IPS-18c (cell line): ENCODE results near the gene SCN7A.
"Not testable (repeated sequence)": the region's sequence is repeated elsewhere in the genome, so short reads cannot be mapped to it uniquely, and the experiment has no call there.

Experiments
- H3K4me3 ChIP-seq: 2 replicates; pipeline ENCODE4 v1.7.0; 2013; ENCODE audit warnings: low read depth, mild to moderate bottlenecking, low read length, moderate library complexity; ENCODE audit not compliant: insufficient read depth
- H3K9me3 ChIP-seq: one replicate; pipeline ENCODE4 v1.6.1; 2013; ENCODE audit warnings: mild to moderate bottlenecking, low read length, moderate library complexity; ENCODE audit not compliant: control insufficient read depth, insufficient read depth

Gene SCN7A

GRCh38 chr2:166417669-166418068 is 76.4 kb downstream of the SCN7A start:
- Histone ChIP-seq H3K4me3 (no peak overlapping the region), H3K9me3 (no peaks in the 10 kb centered on the region)

DNA sequence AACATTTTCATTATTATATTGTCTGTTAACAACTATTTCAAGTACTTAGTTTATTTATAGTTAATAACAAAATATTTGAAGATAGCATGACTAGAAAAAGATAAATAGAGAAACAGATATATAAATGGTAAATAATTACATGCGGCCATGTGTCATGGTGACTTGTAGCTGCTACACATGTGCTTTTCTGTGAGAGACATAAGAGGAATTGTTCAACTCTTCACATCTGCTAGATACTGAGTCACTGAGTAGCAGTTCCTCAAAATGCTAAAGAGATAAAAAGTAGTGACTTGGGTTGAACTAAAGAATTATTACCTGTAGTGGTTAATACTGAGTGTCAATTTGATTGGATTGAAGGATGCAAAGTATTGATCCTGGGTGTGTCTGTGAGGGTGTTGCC is 80.8 kb downstream of the SCN7A start:
- no peak overlapping the region for H3K4me3 ChIP-seq
- no peaks in the 10 kb centered on the region for H3K9me3 ChIP-seq

DNA sequence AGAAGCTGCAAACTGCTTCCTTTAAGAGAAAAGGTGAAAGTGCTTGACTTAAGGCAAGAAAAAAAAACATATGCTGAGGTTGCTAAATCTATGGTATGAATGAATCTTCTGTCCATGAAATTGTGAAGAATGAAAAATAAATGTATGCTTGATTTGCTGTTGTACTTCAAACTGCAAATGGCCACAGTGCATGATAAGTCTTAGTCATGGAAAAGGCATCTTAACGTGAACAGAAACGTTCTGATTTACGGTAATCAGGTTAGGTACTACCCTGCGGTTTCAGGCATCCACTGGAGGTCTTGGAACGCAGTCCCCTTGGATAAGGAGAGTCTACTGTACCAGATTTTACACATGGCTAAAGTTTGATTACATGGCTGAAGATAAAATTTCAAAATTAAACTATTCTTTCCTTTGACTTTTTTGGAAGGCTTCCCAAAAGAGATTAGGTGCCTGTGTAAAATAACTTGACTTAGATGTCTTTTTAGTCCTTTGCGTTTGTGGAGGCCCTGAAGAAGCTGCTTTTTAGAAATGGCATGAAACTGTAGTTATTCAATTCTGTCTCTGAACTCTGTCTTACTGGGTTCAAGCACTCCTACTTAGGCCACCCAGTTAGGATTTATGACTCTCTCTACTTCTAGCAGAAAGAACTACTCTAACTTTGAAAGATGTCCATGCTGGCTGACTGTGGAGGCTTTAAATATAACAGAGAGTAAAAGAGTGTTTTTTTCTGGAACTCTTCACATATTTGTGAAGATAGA is 82.4 kb downstream of the SCN7A start:
- Histone ChIP-seq H3K9me3 (no peaks in the 10 kb centered on the region), H3K4me3 (no peak overlapping the region)

DNA sequence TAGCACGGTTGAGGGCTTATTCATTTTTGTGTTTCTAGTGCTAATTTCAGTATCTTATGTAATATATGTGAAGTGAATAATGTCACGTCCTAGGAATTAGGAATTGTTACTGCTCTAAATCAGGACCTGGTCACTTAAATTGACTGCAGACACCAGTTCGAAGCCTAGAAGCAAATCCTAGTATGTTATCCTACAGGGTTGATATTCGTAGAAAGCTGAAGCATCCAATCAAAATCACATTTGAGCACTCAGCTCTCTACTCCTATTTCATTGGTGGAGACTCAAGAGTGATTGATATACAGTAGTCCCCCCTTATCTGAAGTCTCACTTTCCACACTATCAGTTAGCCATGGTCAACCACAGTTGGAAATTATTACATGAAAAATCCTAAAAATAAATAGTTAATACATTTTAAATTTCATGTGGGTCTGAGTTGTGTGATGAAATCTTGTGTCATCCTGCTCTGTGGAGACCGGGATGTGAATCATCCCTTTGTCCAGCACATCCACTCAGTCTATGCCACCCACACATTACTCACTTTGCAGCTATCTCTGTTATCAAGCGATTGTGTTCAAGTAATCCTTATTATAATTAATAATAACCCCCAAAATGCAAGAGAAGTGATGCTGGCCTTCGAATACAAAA is 83.1 kb downstream of the SCN7A start:
- H3K4me3 ChIP-seq = no peak overlapping the region
- no peaks in the 10 kb centered on the region for H3K9me3 ChIP-seq

DNA sequence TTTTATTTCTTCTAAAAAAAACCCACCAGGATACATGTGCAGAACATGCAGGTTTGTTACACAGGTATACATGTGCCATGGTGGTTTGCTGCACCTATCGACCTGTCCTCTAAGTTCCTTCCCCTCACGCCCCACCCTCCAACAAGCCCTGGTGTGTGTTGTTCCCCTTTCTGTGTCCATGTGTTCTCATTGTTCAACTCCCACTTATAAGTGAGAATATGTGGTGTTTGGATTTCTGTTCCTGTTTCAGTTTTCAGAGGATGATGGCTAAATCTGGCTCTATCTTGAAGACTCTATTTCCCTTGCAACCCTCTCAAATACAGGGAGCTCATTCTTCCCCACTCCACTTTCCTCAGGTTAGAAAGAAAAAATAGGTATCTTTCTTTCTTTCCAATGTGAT is 86.3 kb downstream of the SCN7A start:
- H3K4me3 ChIP-seq, H3K9me3 ChIP-seq: not testable (repeated sequence)

DNA sequence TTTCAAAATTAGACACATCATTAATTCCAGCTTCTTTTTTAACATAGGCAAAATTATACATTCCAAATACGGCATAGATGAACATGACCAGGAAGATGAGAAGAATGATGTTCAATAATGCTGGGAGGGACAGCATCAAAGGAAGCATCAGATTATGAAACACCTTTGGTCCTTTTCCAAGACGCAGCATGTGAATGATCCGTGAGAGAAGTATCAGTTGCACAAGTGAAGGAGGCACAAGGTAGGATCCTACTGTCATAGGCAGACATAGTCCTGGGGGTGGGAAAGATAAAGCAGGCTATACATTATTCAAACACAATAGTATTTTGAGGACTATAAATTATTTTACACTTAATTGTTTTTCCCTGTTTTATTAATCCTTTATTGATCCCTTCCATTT is 87.7 kb downstream of the SCN7A start:
- H3K9me3 ChIP-seq = no peaks in the 10 kb centered on the region
- no peak overlapping the region for H3K4me3 ChIP-seq

DNA sequence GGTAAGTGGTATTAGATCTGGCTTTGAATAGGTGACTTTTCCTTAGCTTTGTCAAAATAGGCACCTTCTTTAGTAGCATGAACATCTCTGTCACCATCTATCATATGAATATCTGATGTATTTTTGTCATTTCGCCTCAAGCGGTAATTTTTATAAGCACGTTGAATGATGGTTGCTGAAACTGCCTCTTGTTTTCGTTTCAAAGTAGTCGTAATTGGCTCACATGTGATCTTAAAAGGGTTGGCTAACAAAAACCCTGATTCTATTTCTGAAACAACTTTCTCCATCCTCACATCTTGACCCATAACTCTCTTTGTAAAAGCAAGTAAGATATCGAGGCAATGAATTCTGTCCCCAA is 88.5 kb downstream of the SCN7A start:
- no peak overlapping the region for H3K4me3 ChIP-seq
- no peaks in the 10 kb centered on the region for H3K9me3 ChIP-seq

DNA sequence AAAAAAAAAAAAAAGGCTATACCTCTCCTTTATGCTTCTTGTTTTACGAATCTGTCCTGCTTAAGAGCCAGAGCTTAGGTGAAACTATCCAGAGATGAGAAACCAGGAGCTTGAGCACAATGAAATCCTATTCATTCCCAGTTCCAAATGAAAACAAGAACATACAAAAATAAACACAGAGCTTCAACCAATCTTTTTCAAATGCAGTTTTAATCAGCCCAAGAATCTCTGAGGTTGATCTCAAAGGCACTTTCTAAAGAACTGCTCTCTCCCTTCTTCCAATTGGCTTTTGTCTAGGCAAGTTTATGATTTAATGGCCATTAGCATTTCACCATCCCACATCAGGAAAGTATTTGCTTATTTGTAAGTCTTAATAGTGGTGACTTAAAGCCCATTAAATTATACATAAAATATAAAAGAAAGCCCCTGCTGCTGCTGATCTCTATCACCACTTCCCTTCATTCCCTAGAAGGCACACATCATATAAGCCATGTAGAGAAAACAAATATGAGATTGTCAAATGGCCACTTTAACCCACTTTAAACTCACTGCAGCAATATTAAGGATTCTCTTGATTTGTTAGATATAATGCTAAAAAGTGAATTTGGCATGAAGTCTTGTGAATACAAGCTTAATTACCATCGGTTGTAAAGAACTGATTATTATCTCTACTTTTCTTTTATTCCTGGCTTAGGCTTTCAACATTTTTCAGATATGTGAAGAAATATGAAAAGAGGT is 89.0 kb downstream of the SCN7A start:
- Histone ChIP-seq H3K4me3 (no peak overlapping the region), H3K9me3 (no peaks in the 10 kb centered on the region)

GRCh38 chr2:166394245-166394644 is 99.8 kb downstream of the SCN7A start:
- Histone ChIP-seq H3K9me3 (no peaks in the 10 kb centered on the region), H3K4me3 (no peak overlapping the region)

GRCh38 chr2:166393008-166393407 is 101.0 kb downstream of the SCN7A start:
- no peak overlapping the region for H3K4me3 ChIP-seq
- H3K9me3 ChIP-seq = no peaks in the 10 kb centered on the region

DNA sequence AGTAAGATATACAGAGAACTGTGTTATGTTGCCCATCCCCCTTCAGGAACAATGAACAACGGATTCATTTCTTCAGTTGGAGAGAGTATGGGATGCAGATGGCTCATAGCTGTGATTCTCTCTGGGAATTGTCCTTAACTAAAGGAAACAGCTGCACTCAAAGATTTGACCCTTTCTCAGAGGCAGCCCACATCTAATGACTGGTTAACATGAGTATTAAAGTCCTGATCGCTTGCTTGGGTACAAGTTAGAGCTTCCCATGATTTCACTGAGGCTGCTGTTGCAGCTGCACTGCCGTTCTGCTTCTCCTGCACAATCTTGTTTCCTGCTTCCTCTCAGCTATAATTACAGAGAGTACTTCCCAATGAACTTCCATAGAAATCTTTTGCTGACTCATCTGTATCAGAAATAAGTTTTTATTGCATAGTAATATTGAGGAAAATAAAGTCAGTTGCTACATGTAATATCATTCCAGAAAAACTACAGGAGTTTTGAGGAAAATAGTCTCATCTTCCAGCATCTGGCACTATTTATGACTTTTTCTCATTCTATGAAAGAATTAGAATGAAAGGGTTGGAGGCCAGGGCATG is 105.5 kb downstream of the SCN7A start:
- H3K9me3 ChIP-seq = no peaks in the 10 kb centered on the region

DNA sequence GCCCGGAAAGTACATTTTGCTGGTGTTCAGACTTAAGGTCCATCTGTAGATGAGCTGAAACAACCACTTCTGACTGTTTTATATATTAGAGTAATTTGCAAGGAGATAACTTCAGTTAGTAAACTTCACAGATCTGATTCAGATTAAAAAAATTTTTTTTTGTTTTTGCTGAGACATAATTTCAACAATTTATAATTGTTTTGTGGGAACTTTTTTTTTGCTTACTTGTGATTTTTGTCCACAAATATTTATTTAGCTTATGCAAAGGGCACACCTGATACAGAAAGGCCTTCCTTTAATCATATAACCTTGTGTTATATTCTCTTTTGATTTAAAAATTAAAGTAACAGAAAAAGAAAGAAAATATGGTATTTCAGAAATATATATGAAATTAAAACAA is 108.7 kb downstream of the SCN7A start:
- no peaks in the 10 kb centered on the region for H3K9me3 ChIP-seq
- H3K4me3 ChIP-seq = no peak overlapping the region

More for the DNA sequence above, 105.5 kb downstream of the SCN7A start:
- no peak overlapping the region for H3K4me3 ChIP-seq

DNA sequence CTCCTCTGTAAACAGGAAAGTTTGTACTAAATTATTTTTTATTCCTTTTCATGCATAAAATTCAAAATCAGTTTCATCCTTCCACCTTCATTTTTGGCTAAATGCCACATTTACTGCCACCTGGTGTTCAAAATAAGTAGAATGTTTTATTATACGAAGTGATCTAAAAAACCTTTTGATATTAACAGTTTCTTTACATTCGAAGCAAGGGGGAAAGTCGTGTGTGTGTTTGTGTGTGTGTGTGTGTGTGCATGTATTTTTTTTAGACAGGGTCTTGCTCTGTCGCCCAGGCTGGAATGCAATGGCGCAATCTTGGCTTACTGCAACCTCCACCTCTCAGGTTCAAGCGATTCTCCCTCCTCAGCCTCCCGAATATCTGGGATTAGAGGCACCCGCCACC is 109.3 kb downstream of the SCN7A start:
- no peak overlapping the region for H3K4me3 ChIP-seq
- H3K9me3 ChIP-seq = no peaks in the 10 kb centered on the region

GRCh38 chr2:166382448-166382847 is 111.6 kb downstream of the SCN7A start:
- Histone ChIP-seq H3K4me3 (no peak overlapping the region), H3K9me3 (no peaks in the 10 kb centered on the region)

DNA sequence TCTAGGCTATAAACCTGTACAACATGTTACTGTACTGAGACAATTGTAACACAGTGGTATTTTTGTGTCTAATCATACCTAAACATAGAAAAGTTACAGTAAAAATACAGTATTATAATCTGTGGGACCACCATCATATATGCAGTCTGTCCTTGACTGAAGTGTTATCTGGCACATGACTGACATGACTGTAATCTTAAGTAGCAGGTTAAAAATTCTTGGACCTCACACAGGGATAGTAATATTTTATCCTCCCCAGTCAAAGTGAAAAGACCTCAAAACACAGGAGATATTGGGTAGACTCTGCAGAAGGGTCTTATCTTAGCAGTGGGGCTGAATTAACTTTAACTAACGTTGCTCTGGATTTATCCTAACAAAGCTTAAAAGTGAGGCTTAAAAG is 113.4 kb downstream of the SCN7A start:
- Histone ChIP-seq H3K9me3 (no peaks in the 10 kb centered on the region), H3K4me3 (no peak overlapping the region)

GRCh38 chr2:166376873-166377272 is 117.2 kb downstream of the SCN7A start:
- Histone ChIP-seq H3K4me3 (peak overlapping the region; percentile 60; the same call in 1 of the 2 replicates), H3K9me3 (no peaks in the 10 kb centered on the region)

GRCh38 chr2:166376488-166376828 is 117.6 kb downstream of the SCN7A start:
- H3K4me3 ChIP-seq = peak overlapping the region; percentile 60

More at GRCh38 chr2:166376488-166376828, 117.6 kb downstream of the SCN7A start:
- H3K9me3 ChIP-seq = no peaks in the 10 kb centered on the region
